AG08395 (cell line): ENCODE measurements around the gene AADACL2.
"Not testable (repeated sequence)": the region's sequence is repeated elsewhere in the genome, so short reads cannot be mapped to it uniquely, and the experiment has no call there.

Experiments
- DNase-seq: peaks from one replicate; pipeline ENCODE4 v3.0.0; 2012; ENCODE audit warnings: mixed read lengths, low spot score

AADACL2 gene, protein sequence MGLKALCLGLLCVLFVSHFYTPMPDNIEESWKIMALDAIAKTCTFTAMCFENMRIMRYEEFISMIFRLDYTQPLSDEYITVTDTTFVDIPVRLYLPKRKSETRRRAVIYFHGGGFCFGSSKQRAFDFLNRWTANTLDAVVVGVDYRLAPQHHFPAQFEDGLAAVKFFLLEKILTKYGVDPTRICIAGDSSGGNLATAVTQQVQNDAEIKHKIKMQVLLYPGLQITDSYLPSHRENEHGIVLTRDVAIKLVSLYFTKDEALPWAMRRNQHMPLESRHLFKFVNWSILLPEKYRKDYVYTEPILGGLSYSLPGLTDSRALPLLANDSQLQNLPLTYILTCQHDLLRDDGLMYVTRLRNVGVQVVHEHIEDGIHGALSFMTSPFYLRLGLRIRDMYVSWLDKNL

DNA sequence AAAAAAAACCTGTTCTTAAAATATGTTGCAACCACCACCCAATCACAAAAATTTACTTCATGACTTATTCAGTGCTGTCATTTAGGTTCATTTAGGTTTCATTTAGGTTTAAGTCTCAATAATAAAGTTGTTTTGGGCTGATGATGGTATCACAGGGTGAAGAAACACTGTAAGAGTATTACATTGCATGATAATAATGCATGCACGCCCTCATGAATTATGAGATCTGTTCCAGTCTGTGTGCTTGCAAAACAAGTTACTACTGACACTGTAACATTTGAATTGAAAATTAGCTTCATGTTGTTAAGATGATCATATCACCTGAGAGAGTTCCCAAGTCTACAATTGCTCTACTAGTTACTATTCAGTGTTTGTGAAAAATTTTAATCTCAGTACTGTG, at the start of gene AADACL2:
AADACL2 (plus strand) TSS at position 315 of the 400 bp plus-strand sequence. CDS start 109 bp downstream, outside the sequence.
- DNase-seq = no peak

DNA sequence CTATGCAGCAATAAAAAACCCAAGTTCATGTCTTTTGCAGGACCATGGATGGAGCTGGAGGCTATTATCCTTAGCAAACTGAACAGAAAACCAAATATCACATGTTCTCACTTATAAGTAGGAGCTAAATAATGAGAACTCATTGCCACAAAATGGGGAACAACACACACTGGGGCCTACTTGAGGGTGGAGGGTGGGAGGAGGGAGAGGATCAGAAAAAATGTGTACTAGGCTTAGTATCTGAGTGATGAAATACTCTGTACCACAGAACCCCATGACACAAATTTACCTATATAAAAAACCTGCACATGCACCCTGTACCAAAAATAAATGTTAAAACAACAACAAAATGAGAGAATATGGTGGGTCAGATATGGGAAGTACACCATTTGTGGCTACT, 49.6 kb upstream of the AADACL2 start:
- DNase-seq = no peak

DNA sequence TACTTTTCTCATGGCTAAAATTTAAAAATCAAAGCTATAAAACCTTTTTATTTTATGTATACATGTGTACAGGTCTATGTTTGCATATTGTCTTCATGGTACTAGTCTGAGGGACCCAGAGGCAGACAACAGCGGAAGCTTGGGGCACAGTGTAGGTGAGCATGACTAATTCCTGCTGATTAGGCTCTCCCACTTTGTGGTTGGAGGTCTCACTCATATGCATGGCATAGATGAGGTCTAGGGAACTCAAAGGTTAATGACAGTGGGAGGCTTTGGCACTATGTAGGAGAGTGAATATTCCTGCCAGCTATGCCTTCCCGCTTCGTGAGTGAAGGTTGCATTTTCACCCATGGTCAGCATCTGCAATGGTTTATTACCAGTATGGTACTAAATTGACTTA, 47.5 kb upstream of the AADACL2 start:
- DNase-seq = no peak

DNA sequence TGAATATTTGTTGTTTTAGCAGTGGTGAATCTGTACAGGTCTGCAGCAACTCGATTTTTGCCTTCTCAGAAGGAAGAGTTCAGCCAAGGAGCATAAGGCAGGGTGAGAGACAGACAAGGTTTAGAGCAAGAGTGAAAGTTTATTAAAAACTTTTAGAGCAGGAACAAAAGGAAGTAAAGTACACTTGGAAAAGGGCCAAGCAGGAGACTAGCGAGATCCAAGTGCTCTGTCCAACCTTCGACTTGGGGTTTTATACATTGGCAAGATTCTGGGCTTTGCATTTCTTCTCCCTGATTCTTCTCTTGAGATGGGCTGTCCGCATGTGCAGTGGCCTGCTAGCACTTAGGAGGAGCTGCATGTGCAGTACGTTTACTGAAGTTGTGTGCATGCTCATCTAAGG, 46.7 kb upstream of the AADACL2 start:
- no peak for DNase-seq

DNA sequence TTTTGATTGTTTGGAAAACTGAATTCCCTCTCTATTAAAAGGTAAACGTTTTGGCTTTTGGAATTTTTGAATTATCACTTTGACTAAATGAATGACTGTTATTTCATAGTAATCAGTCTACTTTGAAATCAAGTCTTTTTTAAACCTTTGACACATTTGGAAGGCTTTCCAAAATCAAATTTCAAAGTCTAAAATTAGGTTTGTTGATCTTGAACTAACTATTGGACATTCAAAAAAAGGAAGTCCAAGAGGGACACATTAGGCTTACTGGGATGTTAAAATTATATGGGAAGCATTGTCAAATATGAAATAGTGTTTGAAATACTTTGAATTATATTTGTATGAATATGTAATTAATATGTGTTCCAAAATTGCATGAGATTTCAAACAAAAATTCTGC, 45.2 kb upstream of the AADACL2 start:
- DNase-seq = no peak

DNA sequence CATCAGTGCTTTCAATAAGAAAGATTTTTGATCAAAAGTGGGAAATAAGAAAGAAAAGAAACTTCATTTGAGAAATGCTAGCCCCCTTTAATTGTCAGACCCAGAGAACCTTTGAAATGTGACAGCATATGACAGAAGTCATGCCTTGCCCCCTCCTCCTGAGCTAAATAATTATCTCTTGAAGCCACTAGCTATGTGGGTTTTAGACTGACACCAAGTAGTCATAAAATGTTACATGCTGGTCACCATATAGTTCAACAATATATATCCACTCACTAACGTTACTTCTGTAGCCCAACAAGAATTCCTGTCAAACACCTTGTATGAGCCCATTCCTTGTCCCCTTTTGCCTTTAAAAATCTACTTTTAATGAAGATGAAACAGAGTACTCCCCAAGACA, 43.1 kb upstream of the AADACL2 start:
- no peak for DNase-seq

DNA sequence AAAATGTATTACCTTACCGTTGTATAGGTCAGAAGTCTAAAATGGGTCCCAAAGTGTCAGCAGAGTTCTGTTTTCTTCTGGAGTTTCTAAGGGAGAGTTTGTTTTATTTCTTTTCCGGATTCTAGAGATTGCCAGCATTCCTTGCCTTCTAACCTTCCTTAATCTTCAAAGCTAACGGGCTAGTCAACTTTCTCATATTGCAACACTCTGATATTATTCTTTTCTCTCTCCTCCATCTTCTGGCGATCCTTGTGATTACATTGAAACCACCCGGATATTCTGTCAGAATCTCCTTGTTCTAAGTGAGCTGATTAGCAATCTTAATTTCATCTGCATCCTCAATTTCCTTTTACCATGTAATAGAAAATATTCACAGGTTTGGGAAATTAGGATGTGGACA, 36.2 kb upstream of the AADACL2 start:
- DNase-seq = no peak

DNA sequence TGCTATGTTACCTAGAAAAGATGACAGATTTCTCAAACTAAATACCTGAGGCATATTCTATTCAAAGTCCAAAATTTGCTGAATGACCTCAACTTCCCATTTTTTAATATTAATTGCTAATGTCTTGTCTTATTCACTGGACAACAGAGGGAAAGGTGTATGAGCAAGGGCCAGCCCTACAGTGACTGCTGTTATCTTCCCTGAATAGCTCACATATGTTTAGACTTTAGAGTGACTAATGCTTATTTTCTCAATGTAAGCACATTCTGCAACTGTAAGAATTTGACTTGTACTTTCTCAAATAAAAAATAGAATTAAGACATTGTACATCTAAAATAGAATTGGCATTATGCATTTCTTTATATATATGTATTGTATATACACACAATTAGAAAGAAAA, 26.5 kb upstream of the AADACL2 start:
- DNase-seq = no peak

DNA sequence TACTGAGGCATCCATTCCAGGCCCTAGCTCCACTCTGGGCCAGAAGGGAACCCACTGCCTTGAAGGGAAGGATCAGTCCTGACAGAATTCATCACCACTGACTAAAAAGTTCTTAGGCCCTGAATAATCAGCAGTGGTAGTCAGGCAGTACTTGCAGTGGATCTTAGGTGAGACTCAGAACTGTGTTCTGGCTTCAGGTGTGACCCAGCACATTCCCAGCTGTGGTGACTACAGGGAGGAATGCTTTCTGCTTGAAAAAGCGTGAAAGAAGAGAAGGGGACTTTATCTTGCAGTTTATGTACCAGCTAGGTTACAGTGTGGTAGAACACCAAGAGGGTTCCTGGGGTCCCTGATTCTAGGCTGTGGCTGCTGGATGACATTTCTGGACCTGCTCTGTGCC, 24.9 kb upstream of the AADACL2 start:
- DNase-seq = no peak

DNA sequence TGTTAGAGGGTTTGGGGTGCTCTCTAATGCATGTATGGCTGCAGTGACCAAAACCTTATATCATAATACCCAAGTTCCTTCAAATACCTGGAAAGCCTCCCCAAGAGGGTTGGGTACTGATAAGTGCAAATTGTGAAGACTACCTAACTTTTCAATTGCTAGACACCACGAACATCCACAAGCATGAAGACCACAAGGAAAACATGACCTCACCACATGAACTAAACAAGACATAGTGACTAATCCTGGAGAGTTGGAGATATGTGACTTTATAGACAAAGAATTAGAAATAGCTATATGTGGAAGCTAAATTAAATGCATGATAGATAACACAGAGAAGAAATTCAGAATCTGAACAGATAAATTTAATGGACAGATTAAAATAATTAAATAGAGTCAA, 23.9 kb upstream of the AADACL2 start:
- DNase-seq = no peak

DNA sequence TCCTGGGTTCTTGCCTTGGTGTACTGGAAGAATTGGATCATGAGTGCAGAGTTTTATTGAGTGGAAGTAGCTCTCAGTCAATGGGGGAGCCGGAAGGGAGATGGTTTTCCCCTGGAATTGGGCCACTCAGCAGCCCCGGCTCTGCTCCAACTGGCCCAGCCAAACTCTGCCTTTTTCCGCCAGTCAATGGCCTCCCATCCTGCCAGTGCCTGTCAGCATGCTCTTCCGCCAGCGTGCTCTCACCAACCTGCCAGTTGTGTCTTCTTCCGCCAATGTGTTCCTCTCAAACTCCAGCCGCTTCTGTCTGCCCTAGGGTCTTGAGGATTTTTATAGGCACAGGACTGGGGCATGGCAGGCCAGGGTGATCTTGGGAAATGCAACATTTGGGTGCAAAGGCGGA, 12.4 kb upstream of the AADACL2 start:
- no peak for DNase-seq

DNA sequence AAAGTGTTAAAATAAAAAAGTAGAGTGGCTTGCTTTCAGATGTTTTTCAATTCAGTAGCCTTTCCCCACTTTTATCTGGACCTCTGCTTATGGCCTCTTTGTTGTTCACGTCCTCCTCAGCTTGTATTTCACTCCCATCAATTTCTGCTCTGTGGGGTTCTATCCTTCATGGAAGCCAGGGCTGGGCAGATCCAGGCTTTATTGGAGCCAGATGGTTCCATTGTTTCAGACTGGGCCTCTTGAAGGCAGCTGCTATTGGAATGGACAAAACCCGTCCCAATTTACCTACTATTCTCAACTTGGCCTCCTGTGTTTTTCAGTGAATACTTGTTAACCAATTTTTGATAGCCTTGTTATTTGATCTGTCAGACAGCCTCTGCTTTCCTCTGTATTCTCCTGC, 10.9 kb upstream of the AADACL2 start:
- no peak for DNase-seq

DNA sequence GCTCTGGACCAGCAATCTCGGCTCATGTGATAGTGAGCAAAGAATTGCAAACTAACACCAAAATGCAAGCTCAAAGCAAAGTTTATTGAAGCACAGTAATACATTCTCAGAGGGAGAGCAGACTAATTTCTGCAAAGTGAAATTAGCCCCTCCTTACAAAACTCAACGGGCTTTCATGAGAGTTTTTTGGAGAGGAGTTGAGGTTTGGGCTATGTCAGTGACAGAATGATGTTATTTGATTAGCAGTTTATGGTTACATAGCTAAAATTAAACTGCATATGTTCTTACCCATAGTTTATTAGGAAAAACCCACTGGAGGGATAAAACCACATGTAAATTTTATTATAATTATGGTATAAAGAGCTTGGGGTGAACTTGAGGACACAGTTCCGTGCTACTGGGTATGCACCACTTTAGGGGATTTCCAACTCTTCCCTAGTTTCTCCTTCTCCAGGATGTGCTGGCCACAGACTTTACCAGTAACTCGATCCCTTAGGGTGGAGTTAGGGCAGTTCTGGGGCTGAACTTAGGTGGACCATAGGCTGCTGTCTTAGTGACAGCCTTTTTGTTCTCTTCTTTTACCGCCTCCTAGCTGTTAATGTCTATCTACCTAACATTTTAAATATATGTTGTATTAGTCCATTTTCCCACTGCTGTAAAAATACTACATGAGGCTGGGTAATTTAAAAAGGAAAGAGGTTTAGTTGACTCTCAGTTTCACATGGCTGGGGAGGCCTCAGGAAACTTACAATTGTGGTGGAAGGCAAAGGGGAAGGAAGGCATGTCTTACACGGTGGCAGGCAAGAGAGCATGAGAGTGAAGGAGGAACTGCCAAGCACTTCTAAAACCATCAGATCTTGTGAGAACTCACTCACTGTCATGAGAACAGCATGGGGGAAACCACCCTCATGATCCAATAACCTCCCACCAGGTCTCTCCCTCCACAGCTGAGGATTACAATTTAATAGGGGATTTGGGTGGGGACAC, 8.9 kb upstream of the AADACL2 start:
- no peak for DNase-seq

DNA sequence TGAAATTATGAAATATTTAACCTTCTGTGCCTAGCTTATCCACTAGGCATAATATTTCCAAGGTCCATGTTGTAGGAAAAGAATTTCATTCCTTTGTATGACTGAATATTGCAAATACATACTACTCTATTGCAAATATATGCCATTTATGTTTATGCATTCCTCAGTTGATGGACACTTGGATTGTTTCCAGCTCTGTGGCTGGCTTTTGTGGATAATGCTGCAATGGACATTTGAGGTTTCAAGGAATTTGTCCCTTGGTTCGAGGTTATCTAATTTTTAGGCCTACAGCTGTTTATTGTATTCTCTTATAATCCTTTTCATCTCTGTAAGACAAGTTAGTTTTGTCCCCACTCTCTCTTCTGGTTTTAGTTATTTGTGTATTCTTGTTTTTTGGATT, 7.7 kb upstream of the AADACL2 start:
- DNase-seq = no peak

DNA sequence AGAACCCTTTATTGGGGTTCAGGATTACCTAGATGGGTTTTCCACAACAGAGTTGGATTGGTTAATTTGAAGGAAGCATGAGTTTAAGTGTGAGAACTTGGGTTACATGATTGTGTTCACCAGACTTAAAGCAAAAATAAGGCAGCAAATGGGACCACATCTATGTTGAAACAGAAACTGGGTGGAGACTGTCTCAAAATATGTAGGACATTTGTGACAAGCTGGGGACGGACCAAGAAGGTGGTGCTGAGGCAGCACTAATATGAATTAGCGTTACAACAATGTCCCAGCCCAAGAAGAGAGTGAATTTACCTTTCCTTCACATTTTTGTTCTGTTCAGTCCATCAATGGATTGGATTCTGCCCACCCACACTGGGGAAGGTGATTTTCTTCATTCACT, 866 bp upstream of the AADACL2 start:
- DNase-seq = no peak

DNA sequence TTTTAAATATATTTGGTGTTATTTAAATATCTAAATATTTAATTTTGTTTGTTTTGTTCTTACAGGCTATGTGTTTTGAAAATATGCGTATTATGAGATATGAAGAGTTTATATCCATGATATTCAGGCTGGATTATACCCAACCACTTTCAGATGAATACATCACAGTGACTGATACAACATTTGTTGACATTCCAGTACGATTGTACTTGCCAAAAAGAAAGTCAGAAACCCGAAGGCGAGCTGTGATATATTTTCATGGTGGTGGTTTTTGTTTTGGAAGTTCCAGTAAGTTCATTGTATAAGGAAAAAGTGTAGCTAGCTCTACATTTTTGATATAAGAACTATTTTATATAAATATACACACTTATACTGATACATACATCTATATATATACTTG, 6.9 kb downstream of the AADACL2 start:
- DNase-seq = no peak

DNA sequence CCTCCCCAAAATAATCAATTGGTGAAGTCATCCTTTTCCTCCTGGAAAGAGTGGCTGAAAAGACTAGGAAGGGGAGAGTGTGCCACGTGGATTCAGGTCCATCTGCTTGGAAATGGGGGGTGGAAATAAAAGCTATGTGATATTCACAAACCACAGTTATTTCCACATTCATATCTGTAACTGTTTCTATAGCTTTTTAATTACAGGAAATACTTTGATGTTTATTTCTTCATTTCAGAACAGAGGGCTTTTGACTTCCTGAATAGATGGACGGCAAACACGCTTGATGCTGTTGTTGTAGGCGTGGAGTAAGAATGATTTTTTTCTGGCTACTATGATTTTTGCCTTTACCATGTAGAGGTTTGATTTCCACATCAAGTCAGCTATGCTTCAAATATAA, 10.1 kb downstream of the AADACL2 start:
- DNase-seq = no peak

DNA sequence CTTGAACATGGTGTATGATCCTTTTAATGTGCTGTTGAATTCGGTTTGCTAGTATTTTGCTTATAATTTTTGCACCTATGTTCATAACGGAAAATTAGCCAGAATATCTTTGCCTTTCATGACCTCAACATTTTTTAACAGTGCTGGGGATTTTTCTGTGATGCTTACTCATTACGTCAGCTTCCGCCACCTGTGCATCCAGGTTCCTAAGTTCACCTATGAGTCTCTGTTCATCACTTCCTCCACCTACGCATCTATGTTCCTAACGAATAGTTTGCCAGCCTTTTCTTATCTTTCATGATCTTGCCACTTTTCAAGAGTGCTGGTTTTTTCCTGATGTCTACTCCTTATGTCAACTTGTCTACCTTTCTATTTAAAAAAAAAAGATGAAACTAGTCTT, 16.5 kb downstream of the AADACL2 start:
- no peak for DNase-seq

DNA sequence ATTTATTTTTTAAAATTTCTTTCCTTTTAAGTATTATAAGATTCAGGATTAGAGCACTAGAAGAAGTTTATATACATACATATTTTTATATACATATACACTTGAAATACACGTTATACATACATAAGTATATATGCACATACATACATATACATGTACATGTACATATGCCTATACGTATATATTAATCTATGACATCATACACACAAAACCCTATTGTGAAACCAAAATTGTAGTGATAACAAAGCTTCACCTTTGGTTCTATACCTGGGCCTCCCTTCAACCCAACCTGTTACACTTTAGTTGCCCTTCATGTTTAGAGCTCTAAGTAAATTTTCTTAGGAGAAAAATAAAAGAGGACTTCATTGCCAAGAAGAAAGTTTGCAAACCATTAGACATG, 17.0 kb downstream of the AADACL2 start:
- no peak for DNase-seq

DNA sequence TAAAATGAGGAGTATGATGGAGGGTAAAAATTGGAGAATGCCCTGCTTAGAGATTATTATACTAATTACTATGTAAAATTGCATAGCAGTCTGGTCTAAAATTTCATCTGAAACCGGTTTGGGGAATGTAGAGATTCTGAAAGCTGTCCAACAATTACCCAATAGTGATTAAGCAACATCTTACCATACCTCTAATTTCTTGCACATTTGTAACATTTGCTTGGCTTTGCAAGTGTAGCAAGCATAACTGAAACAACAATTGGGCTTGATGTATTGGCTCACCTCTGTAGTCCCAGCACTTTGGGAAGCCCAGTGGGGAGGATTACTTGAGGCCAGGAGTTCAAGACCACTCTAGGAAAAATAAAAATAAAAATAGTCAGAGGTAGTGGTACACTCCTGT, 17.4 kb downstream of the AADACL2 start:
- peak; percentile 32 for DNase-seq

DNA sequence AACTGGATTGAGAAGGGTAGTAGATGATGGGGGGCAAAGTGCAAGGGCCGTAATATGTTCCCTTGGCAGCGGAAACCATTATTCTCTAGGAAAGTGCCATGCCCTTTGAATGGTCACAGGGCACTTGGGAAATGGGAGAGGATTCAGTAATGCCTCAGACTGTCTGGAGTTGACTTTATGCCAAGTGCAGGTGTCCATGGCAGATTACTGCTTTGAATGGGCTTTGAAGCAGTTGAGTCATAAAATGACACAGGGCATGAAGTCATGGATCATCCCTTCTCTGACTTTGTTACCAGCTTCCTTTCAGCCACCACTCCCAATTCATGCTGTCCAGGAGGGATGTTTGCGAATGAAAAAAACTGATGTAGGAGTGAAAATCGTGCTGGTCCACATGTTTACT, 20.1 kb downstream of the AADACL2 start:
- DNase-seq = no peak

DNA sequence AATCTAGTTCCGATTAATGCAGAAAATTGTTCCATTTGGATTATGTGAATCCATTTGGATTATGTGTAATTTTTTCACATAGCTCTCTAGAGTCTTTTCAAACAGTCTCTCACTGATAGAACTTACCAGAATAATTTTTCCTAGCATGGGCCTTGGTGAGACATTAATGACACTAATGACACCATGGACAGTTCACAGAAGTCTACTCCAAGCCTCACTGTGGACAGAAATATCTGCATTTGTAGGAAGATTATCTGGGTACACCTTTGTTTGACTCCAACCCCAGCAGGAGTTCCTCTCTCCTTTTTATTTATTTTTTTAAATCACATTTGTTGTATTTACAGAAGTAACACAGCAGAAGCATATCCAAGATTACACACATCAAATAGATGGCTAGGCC, 27.9 kb downstream of the AADACL2 start:
- DNase-seq = no peak

DNA sequence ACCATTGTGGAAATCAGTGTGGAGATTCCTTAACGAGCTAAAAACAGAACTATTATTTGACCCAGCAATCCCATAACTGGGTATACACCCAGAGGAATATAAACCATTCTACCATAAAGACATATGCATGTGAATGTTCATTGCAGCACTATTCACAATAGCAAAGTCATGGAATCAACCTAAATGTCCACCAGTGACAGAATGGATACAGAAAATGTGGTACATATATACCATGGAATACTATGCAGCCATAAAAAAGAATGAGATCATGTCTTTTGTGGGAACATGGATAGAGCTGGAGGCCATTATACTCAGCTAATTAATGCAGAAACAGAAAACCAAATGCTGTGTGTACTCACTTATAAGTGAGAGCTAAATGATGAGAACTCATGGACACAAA, 31.0 kb downstream of the AADACL2 start:
- DNase-seq = not testable (repeated sequence)
